Neural cell (in vitro differentiated cells): ENCODE measurements around the gene ZSCAN1.

Experiments used
- EZH2 ChIP-seq: fragments of 200-600, 300-800 bp; shearing (Covaris generic), sonication (generic); IDR thresholded peaks from 2 replicates; pipeline ENCODE4 v1.6.1; 2014; ENCODE audit warnings: antibody characterized with exemption, low read length, borderline replicate concordance, mild to moderate bottlenecking; ENCODE audit not compliant: insufficient read depth, poor library complexity, severe bottlenecking
- TAF1 ChIP-seq: IDR thresholded peaks from 2 replicates; pipeline ENCODE4 v1.6.1; 2012; ENCODE audit warnings: low read depth
- TF ChIP-seq, protein P1 (sequence below): fragments of 450-650 bp; IDR thresholded peaks from 2 replicates; pipeline ENCODE4 v1.5.1; 2014; ENCODE audit warnings: antibody characterized with exemption, mild to moderate bottlenecking, moderate library complexity; ENCODE audit not compliant: poor library complexity, severe bottlenecking

DNA sequence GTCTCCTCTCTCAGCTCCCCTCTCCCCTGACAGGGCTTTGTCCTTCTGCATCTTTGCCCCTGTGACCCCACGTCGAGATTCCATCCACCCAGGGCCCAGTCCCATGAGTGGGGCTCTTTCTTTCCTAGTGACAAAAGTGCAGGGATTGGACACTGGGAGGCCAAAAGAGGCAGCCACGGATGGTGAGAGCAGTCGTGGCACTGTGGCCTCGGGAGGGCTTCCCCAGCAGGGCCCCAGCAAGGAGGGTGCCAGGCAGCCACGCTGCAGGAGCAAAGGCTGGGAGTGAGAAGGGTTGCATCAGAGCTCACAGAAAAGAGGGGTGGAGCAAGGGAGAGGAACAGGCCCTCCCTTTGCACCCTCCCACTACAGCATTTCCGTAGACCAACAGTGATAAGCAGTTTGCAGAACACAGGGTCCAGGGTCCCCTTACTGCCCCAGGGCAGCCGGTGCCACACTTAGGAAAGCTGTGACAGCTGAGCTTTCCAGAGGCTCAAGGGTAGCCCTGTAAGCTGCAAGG, 4.9 kb downstream of the ZSCAN1 start:
- TF ChIP-seq EZH2 = no peak
- TF ChIP-seq, protein P1, sequence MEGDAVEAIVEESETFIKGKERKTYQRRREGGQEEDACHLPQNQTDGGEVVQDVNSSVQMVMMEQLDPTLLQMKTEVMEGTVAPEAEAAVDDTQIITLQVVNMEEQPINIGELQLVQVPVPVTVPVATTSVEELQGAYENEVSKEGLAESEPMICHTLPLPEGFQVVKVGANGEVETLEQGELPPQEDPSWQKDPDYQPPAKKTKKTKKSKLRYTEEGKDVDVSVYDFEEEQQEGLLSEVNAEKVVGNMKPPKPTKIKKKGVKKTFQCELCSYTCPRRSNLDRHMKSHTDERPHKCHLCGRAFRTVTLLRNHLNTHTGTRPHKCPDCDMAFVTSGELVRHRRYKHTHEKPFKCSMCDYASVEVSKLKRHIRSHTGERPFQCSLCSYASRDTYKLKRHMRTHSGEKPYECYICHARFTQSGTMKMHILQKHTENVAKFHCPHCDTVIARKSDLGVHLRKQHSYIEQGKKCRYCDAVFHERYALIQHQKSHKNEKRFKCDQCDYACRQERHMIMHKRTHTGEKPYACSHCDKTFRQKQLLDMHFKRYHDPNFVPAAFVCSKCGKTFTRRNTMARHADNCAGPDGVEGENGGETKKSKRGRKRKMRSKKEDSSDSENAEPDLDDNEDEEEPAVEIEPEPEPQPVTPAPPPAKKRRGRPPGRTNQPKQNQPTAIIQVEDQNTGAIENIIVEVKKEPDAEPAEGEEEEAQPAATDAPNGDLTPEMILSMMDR = no peak
- TF ChIP-seq TAF1 = no peak
